Measurements from ENCODE around the gene ERI3. TPM values are rescaled to one million over a fixed set of nuclear protein-coding genes. Genes with fewer than 3 reads are reported as not detected.

ERI3 gene
- total and polyA plus RNA-seq, 9 of the 15 experiments (the other 6 are each of a cell fraction or from before 2014, with no cell fraction given), result 47.8 to 93.4 (median 67.2) TPM

Small RNAs within 50 kb of the gene (small RNA-seq; reads per million reads assigned to genes)
- gene AL035417.1 (not detected), gene RNU6-369P (not detected)

Other genes starting within 250 kb of the ERI3 start
- gene KLF17, start 236.4 kb downstream of the ERI3 start, total RNA-seq (2014; rRNA removed), result not detected in 2 replicates
- not detected in 2 replicates for gene KLF17, start 236.4 kb downstream of the ERI3 start, total RNA-seq (2014; rRNA removed; fragmentation: Illumina TruSeq; extraction: Trizol)
- gene KLF17, start 236.4 kb downstream of the ERI3 start, total RNA-seq (2015; rRNA removed; fragmentation: Illumina TruSeq; extraction: Trizol), result not detected in 2 replicates
- not detected in 2 replicates for gene KLF17, start 236.4 kb downstream of the ERI3 start, total RNA-seq (2021)
- 0.13 TPM in 1 of 2 replicates, not detected in the other for gene KLF17, start 236.4 kb downstream of the ERI3 start, polyA plus RNA-seq (2011; rRNA removed)
- not detected in 2 replicates for gene KLF17, start 236.4 kb downstream of the ERI3 start, polyA plus RNA-seq (2014; fragmentation: Illumina TruSeq; extraction: Trizol)
- gene KLF17, start 236.4 kb downstream of the ERI3 start, polyA plus RNA-seq (2014; fragmentation: Nextera tagmentation; extraction: Ambion mirVana), result under 1 TPM in 1 of 2 experiments, not detected in 1; 0.01 TPM
- 0.24 TPM in 1 of 2 replicates, not detected in the other for gene KLF17, start 236.4 kb downstream of the ERI3 start, polyA plus RNA-seq (2014; rRNA removed)
- gene KLF18, start 213.6 kb downstream of the ERI3 start, total RNA-seq (2014; rRNA removed), result not detected in 2 replicates
- not detected in 2 replicates for gene KLF18, start 213.6 kb downstream of the ERI3 start, total RNA-seq (2014; rRNA removed; fragmentation: Illumina TruSeq; extraction: Trizol)
- not detected in 2 replicates for gene KLF18, start 213.6 kb downstream of the ERI3 start, total RNA-seq (2015; rRNA removed; fragmentation: Illumina TruSeq; extraction: Trizol)
- gene KLF18, start 213.6 kb downstream of the ERI3 start, total RNA-seq (2021), result not detected in 2 replicates
- gene KLF18, start 213.6 kb downstream of the ERI3 start, polyA plus RNA-seq (2011; rRNA removed), result not detected in 2 replicates
- gene KLF18, start 213.6 kb downstream of the ERI3 start, polyA plus RNA-seq (2014; fragmentation: Illumina TruSeq; extraction: Trizol), result not detected in 2 replicates
- not detected for gene KLF18, start 213.6 kb downstream of the ERI3 start, polyA plus RNA-seq (2014; fragmentation: Nextera tagmentation; extraction: Ambion mirVana)
- not detected in 2 replicates for gene KLF18, start 213.6 kb downstream of the ERI3 start, polyA plus RNA-seq (2014; rRNA removed)
- 51.2 and 52.3 TPM in 2 replicates for gene DMAP1, start 141.8 kb downstream of the ERI3 start, total RNA-seq (2014; rRNA removed)
- 11.5 and 14.2 TPM in 2 replicates for gene DMAP1, start 141.8 kb downstream of the ERI3 start, total RNA-seq (2014; rRNA removed; fragmentation: Illumina TruSeq; extraction: Trizol)
- 20.2 and 25.1 TPM in 2 replicates for gene DMAP1, start 141.8 kb downstream of the ERI3 start, total RNA-seq (2015; rRNA removed; fragmentation: Illumina TruSeq; extraction: Trizol)
- gene DMAP1, start 141.8 kb downstream of the ERI3 start, total RNA-seq (2021), result 38.0 and 38.6 TPM in 2 replicates
- 30.3 and 39.4 TPM in 2 replicates for gene DMAP1, start 141.8 kb downstream of the ERI3 start, polyA plus RNA-seq (2011; rRNA removed)
- 34.8 and 37.0 TPM in 2 replicates for gene DMAP1, start 141.8 kb downstream of the ERI3 start, polyA plus RNA-seq (2014; fragmentation: Illumina TruSeq; extraction: Trizol)
- 1 to 10 TPM; 1.5 to 4.0 TPM for gene DMAP1, start 141.8 kb downstream of the ERI3 start, polyA plus RNA-seq (2014; fragmentation: Nextera tagmentation; extraction: Ambion mirVana)
- 50.3 and 54.0 TPM in 2 replicates for gene DMAP1, start 141.8 kb downstream of the ERI3 start, polyA plus RNA-seq (2014; rRNA removed)
- gene RNF220, start 50.0 kb upstream of the ERI3 start, total RNA-seq (2014; rRNA removed), result 117 and 125 TPM in 2 replicates
- 46.0 and 52.1 TPM in 2 replicates for gene RNF220, start 50.0 kb upstream of the ERI3 start, total RNA-seq (2014; rRNA removed; fragmentation: Illumina TruSeq; extraction: Trizol)
- 66.6 and 66.9 TPM in 2 replicates for gene RNF220, start 50.0 kb upstream of the ERI3 start, total RNA-seq (2015; rRNA removed; fragmentation: Illumina TruSeq; extraction: Trizol)
- 87.1 and 93.4 TPM in 2 replicates for gene RNF220, start 50.0 kb upstream of the ERI3 start, total RNA-seq (2021)
- gene RNF220, start 50.0 kb upstream of the ERI3 start, polyA plus RNA-seq (2011; rRNA removed), result 54.8 and 64.3 TPM in 2 replicates
- gene RNF220, start 50.0 kb upstream of the ERI3 start, polyA plus RNA-seq (2014; fragmentation: Illumina TruSeq; extraction: Trizol), result 97.5 and 104 TPM in 2 replicates
- gene RNF220, start 50.0 kb upstream of the ERI3 start, polyA plus RNA-seq (2014; fragmentation: Nextera tagmentation; extraction: Ambion mirVana), result 1 to 10 TPM; 5.1 to 5.8 TPM
- 102 and 109 TPM in 2 replicates for gene RNF220, start 50.0 kb upstream of the ERI3 start, polyA plus RNA-seq (2014; rRNA removed)